Keratinocyte (primary cell): Measurements from ENCODE around the gene NAALADL2. TPM values are rescaled to one million over a fixed set of nuclear protein-coding genes. Genes with fewer than 3 reads are reported as not detected.

Source experiments
- DNase-seq: peaks from one replicate; pipeline ENCODE4 v3.0.0-alpha.2; 2011; ENCODE audit warnings: low read depth, missing footprints, low spot score
- FAIRE-seq: peaks from 2 replicates; lab custom pipeline; 2011; peaks lifted over from hg19 to GRCh38; lab: Jason Lieb, UNC
- H2AFZ ChIP-seq: 2 replicates; pipeline ENCODE4 v1.6.0; 2012; ENCODE audit warnings: low read length, control low read depth, inconsistent platforms; ENCODE audit not compliant: control insufficient read depth
- H3K27ac ChIP-seq: 2 replicates; pipeline ENCODE4 v1.5.1; 2011; ENCODE audit warnings: low read length; ENCODE audit not compliant: control insufficient read depth, insufficient read depth
- H3K27me3 ChIP-seq: 3 replicates; pipeline ENCODE4 v1.6.0; 2011; ENCODE audit warnings: low read length; ENCODE audit not compliant: control insufficient read depth, insufficient read depth; ENCODE audit errors: extremely low read depth
- H3K36me3 ChIP-seq, 2 experiments: 2 replicates in 1 of 2; 3 replicates in 1 of 2; pipeline ENCODE4 v1.5.1; 2011; ENCODE audit warnings: low read length in 2 of 2, mild to moderate bottlenecking in 1 of 2; ENCODE audit not compliant: control insufficient read depth in 2 of 2, insufficient read depth in 2 of 2; ENCODE audit errors: extremely low read depth in 1 of 2
- H3K4me1 ChIP-seq: 3 replicates; pipeline ENCODE4 v1.5.1; 2011; ENCODE audit warnings: low read length; ENCODE audit not compliant: control insufficient read depth, insufficient read depth; ENCODE audit errors: extremely low read depth
- H3K4me2 ChIP-seq: 3 replicates; pipeline ENCODE4 v1.6.0; 2011; ENCODE audit warnings: low read depth, low read length; ENCODE audit not compliant: control insufficient read depth, insufficient read depth; ENCODE audit errors: extremely low read depth
- H3K4me3 ChIP-seq, 3 experiments: fragments of 200-600 bp in 1 of 3; sonication (generic) in 1 of 3; 2 replicates in 2 of 3; 3 replicates in 1 of 3; pipeline ENCODE4 v1.5.1; 2011 to 2016; ENCODE audit warnings: low read length in 3 of 3, mild to moderate bottlenecking in 3 of 3, control low read depth in 2 of 3, inconsistent platforms in 1 of 3, low read depth in 1 of 3, mixed read lengths in 1 of 3, mixed run types in 1 of 3, moderate library complexity in 1 of 3; ENCODE audit not compliant: control insufficient read depth in 2 of 3, insufficient read depth in 2 of 3; ENCODE audit errors: extremely low read depth in 1 of 3
- H3K79me2 ChIP-seq: 2 replicates; pipeline ENCODE4 v1.6.0; 2012; ENCODE audit warnings: low read length; ENCODE audit not compliant: control insufficient read depth, insufficient read depth
- H3K9ac ChIP-seq: 3 replicates; pipeline ENCODE4 v1.6.0; 2011; ENCODE audit warnings: low read length; ENCODE audit not compliant: control insufficient read depth, insufficient read depth; ENCODE audit errors: extremely low read depth
- H3K9me1 ChIP-seq: 3 replicates; pipeline ENCODE4 v1.6.0; 2011; ENCODE audit warnings: low read length; ENCODE audit not compliant: control insufficient read depth, insufficient read depth; ENCODE audit errors: extremely low read depth
- H3K9me3 ChIP-seq: 2 replicates; pipeline ENCODE4 v1.5.1; 2012; ENCODE audit warnings: low read depth, low read length; ENCODE audit not compliant: control insufficient read depth
- H4K20me1 ChIP-seq: 3 replicates; pipeline ENCODE4 v1.6.0; 2011; ENCODE audit warnings: low read length; ENCODE audit not compliant: control insufficient read depth, insufficient read depth; ENCODE audit errors: extremely low read depth
- CTCF ChIP-seq, 3 experiments: IDR thresholded peaks in 1 of 3; conservative IDR thresholded peaks in 1 of 3; optimal IDR thresholded peaks in 1 of 3; 2 replicates in 2 of 3; 3 replicates in 1 of 3; pipeline versions ENCODE3 to v1.5.1; 2011; ENCODE audit warnings: low read length in 3 of 3, mild to moderate bottlenecking in 3 of 3, moderate library complexity in 2 of 3, control low read depth in 1 of 3, inconsistent platforms in 1 of 3; ENCODE audit not compliant: insufficient read depth in 2 of 3; ENCODE audit errors: extremely low read depth in 1 of 3
- EZH2 ChIP-seq: IDR thresholded peaks from one replicate; pipeline ENCODE4 v1.6.1; 2012; ENCODE audit warnings: inconsistent platforms, mild to moderate bottlenecking, low read length, moderate library complexity
- dilution Hi-C: fragments of 300-500 bp; cut with MboI; formaldehyde crosslinking; loops from one replicate; pipeline ENCODE4 v1.7.0; 2020; ENCODE audit warnings: low sequenced_read_pairs; ENCODE audit not compliant: extremely low pct_ligation_motif_present
- polyA plus RNA-seq, 5 experiments: library from polyadenylated mRNA; depleted of rRNA in 3 of 5; stranded (reverse) in 3 of 5; stranded (forward) in 1 of 5; unstranded in 1 of 5; fragments of >200 nt; gene quantifications; 1 replicate in 1 of 5; 2 replicates in 3 of 5; 3 replicates in 1 of 5; pipeline versions ENCODE4 v1.2.1 to v1.2.3, GENCODE V29; 2011 to 2012; ENCODE audit warnings: missing spikeins in 2 of 5, low read depth in 1 of 5, low replicate concordance in 1 of 5

NAALADL2 gene
- polyA plus RNA-seq, 1 donor (not counting 4 experiments of a cell fraction or from before 2014, with no cell fraction given) = 0.75 TPM

- FAIRE-seq (no peak), DNase-seq (no peak)
- TF ChIP-seq CTCF (optimal IDR thresholded peaks at IDR 0.05 in 1 of 3, IDR thresholded peaks at IDR 0.05 in 1 of 3, conservative IDR thresholded peaks at IDR 0.05 in 1 of 3; ENCODE audit: extremely low read depth in 1 of 3, insufficient read depth in 2 of 3, low read length in 3 of 3) = no peak
- no peak for TF ChIP-seq EZH2
- no peaks in the 10 kb centered on the region for H3K36me3 ChIP-seq
- H3K9me1 ChIP-seq = no peaks in the 10 kb centered on the region
- dilution Hi-C loops = no loop called here
- no peak overlapping the region for H3K4me3 ChIP-seq
- H3K27ac ChIP-seq = no peak overlapping the region
- no peak overlapping the region for H3K9ac ChIP-seq
- no peaks in the 10 kb centered on the region for H4K20me1 ChIP-seq
- H3K27me3 ChIP-seq = no peaks in the 10 kb centered on the region
- H3K9me3 ChIP-seq = no peaks in the 10 kb centered on the region
- no peaks in the 10 kb centered on the region for H3K4me1 ChIP-seq
- no peak overlapping the region for H3K4me2 ChIP-seq
- H3K79me2 ChIP-seq = no peaks in the 10 kb centered on the region
- H2AFZ ChIP-seq = no peak overlapping the region
Observed at GRCh38 chr3:175312791-175313190, 453.7 kb downstream of the NAALADL2 start.

GRCh38 chr3:175316799-175317198, 457.7 kb downstream of the NAALADL2 start:
- H3K9ac ChIP-seq = no peak overlapping the region
- H3K4me2 ChIP-seq = no peak overlapping the region
- H3K79me2 ChIP-seq = no peaks in the 10 kb centered on the region
- H3K27me3 ChIP-seq = no peaks in the 10 kb centered on the region
- H3K4me3 ChIP-seq = no peak overlapping the region
- FAIRE-seq (no peak), DNase-seq (no peak)
- H3K9me1 ChIP-seq = no peaks in the 10 kb centered on the region
- no peaks in the 10 kb centered on the region for H3K4me1 ChIP-seq
- no peaks in the 10 kb centered on the region for H3K36me3 ChIP-seq
- dilution Hi-C loops = no loop called here
- no peaks in the 10 kb centered on the region for H4K20me1 ChIP-seq
- no peak overlapping the region for H2AFZ ChIP-seq
- no peak overlapping the region for H3K27ac ChIP-seq
- TF ChIP-seq CTCF (optimal IDR thresholded peaks at IDR 0.05 in 1 of 3, IDR thresholded peaks at IDR 0.05 in 1 of 3, conservative IDR thresholded peaks at IDR 0.05 in 1 of 3; ENCODE audit: extremely low read depth in 1 of 3, insufficient read depth in 2 of 3, low read length in 3 of 3) = no peak
- no peak for TF ChIP-seq EZH2
- no peaks in the 10 kb centered on the region for H3K9me3 ChIP-seq
